Subcutaneous adipose tissue (tissue), 4 donors: ENCODE data around the gene ZNF138. TPM values are rescaled to one million over a fixed set of nuclear protein-coding genes. Genes with fewer than 3 reads are reported as not detected.

ENCODE experiments used
- total RNA-seq, 4 donors: library from RNA; depleted of rRNA; stranded (reverse); fragments of >200 nt; gene quantifications; one replicate each; pipeline ENCODE4 v1.1.0, GENCODE V29; 2016
- TF ChIP-seq, protein P1 (sequence below): fragments of 450-650 bp; IDR thresholded peaks from one replicate; pipeline ENCODE4 v1.5.1; 2016; ENCODE audit warnings: low read depth, mild to moderate bottlenecking, control low read depth, antibody characterized with exemption, moderate library complexity

Gene ZNF138
- total RNA-seq, result 10 to 100 TPM; 11.2 to 14.9 (median 12.7) TPM

- TF ChIP-seq, protein P1, sequence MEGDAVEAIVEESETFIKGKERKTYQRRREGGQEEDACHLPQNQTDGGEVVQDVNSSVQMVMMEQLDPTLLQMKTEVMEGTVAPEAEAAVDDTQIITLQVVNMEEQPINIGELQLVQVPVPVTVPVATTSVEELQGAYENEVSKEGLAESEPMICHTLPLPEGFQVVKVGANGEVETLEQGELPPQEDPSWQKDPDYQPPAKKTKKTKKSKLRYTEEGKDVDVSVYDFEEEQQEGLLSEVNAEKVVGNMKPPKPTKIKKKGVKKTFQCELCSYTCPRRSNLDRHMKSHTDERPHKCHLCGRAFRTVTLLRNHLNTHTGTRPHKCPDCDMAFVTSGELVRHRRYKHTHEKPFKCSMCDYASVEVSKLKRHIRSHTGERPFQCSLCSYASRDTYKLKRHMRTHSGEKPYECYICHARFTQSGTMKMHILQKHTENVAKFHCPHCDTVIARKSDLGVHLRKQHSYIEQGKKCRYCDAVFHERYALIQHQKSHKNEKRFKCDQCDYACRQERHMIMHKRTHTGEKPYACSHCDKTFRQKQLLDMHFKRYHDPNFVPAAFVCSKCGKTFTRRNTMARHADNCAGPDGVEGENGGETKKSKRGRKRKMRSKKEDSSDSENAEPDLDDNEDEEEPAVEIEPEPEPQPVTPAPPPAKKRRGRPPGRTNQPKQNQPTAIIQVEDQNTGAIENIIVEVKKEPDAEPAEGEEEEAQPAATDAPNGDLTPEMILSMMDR, result no peak
These were observed at the start of gene ZNF138 for GRCh38 chr7:64794171-64794844. TSS of gene ZNF138 (plus strand) at chr7:64794428. CDS start at chr7:64794569, 141 bp downstream.

- TF ChIP-seq, protein P1, result no peak
These were observed 49.5 kb upstream of the ZNF138 start for GRCh38 chr7:64744680-64745079.

- TF ChIP-seq, protein P1, result no peak
These were observed 46.4 kb upstream of the ZNF138 start for GRCh38 chr7:64747802-64748201.

- TF ChIP-seq, protein P1, result no peak
These were observed 41.2 kb upstream of the ZNF138 start for GRCh38 chr7:64753032-64753431.

GRCh38 chr7:64755865-64756264 lies 38.4 kb upstream of the ZNF138 start:
- TF ChIP-seq, protein P1, result no peak

DNA sequence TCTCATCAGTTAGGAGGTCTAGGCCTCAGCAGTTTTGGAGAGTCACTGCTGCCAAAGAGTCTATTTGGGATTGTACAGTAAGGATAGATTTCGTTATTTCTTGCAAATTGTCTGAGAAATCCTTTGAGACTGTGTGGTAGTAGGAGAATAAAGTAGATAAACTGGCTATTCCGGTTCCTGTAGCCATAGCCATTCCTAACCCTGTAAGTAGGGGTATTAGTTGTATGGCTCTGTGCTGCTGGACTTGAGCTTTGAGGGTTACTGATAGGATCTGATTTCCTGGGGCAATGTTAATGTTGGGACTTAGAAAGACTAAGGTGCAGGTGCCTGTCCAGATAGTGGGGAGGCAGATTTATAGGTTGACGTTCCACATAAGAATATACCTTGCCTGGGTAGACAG lies 36.1 kb upstream of the ZNF138 start:
- TF ChIP-seq, protein P1, result no peak

DNA sequence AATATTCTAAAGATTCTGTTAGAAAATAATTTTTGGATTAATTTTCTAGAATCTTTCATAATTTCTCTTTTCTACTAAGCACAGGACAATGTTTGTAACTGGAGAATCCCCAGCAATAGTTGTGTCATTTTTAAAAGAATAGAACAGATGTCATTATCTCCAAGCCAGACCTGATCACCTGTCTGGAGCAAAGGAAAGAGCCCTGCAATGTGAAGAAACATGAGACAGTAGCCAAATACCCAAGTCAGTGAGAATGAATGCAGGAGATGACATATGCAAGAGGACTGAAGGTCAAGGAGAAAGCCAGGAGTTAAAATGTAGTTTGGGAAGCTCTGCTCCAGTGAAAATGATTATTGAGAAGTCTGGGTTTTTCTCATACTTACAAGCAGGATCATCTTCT lies 25.4 kb upstream of the ZNF138 start:
- TF ChIP-seq, protein P1, result no peak
